Measurements from ENCODE around the gene MSGN1. TPM values are rescaled to one million over a fixed set of nuclear protein-coding genes. Genes with fewer than 3 reads are reported as not detected.

MSGN1 gene
- total RNA-seq, 2 experiments from 2014 or later, result not detected

GRCh38 chr2:17863539-17863938 lies 47.3 kb downstream of the MSGN1 start:
- Histone ChIP-seq H3K36me3 (ENCODE audit: insufficient read depth, low read length) (no peaks in the 10 kb centered on the region), H3K79me2 (ENCODE audit: insufficient read depth, low read depth, low read length) (no peaks in the 10 kb centered on the region), H2AFZ (ENCODE audit: low read length) (no peak overlapping the region), H3K9me3 (ENCODE audit: low read length) (no peaks in the 10 kb centered on the region), H3K9me2 (ENCODE audit: insufficient read depth, low read length) (no peaks in the 10 kb centered on the region), H3K4me2 (ENCODE audit: low read length) (no peak overlapping the region), H4K20me1 (ENCODE audit: insufficient read depth, low read length) (no peaks in the 10 kb centered on the region), H3K27ac (ENCODE audit: low read depth, low read length, poor library complexity, severe bottlenecking) (no peak overlapping the region), H3K4me3 (ENCODE audit: low read depth, low read length, poor library complexity, severe bottlenecking) (no peak overlapping the region), H3K4me1 (ENCODE audit: insufficient read depth, low read length, poor library complexity, severe bottlenecking) (no peaks in the 10 kb centered on the region)
- ChIA-PET CTCF (ENCODE audit: unreplicated experiment) (no interaction called here), POLR2A (interaction anchor here (0.9 kb wide), 1 partner anchor 34 kb away, joined by 6 read pairs; no protein-coding TSS in a partner anchor)
- no peak for TF ChIP-seq CTCF (conservative IDR thresholded peaks at IDR 0.05; ENCODE audit: low read length)
- TF ChIP-seq EZH2phosphoT487 (IDR thresholded peaks at IDR 0.05; ENCODE audit: borderline replicate concordance, low read depth, low read length), result no peak
- intact Hi-C loops (cut with micrococcal nuclease; ENCODE audit: unreplicated experiment), result no loop called here
- DNase-seq (ENCODE audit: low spot score), result no peak
- no TSS peak for BruUV-seq (replicated peaks)

DNA sequence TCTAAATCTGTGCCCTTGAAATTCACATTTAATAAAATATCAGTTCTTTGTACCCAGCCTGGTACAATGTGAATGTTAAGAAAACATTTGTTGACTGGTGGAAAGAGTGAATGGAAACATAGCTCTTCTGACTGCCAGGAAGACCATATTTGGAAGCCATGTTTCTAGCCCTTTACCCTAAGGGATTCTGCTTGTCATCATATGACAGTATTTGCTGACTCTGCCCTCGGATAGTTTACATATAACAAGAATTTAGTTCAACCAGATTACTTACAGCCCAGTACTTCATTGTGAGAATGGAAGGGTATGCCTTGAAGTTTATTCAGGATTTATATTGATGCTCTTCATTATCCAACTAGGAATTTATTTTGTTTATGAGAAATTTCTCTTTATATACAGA lies 48.4 kb downstream of the MSGN1 start:
- CTCF ChIA-PET (ENCODE audit: unreplicated experiment), result no interaction called here
- intact Hi-C loops (cut with micrococcal nuclease; ENCODE audit: unreplicated experiment), result no loop called here
- Histone ChIP-seq H3K4me3 (ENCODE audit: low read depth, low read length, poor library complexity, severe bottlenecking) (no peak overlapping the region), H3K27ac (ENCODE audit: low read depth, low read length, poor library complexity, severe bottlenecking) (no peak overlapping the region), H2AFZ (ENCODE audit: low read length) (no peak overlapping the region), H3K4me2 (ENCODE audit: low read length) (no peak overlapping the region), H4K20me1 (ENCODE audit: insufficient read depth, low read length) (no peaks in the 10 kb centered on the region), H3K4me1 (ENCODE audit: insufficient read depth, low read length, poor library complexity, severe bottlenecking) (no peaks in the 10 kb centered on the region), H3K79me2 (ENCODE audit: insufficient read depth, low read depth, low read length) (no peaks in the 10 kb centered on the region), H3K36me3 (ENCODE audit: insufficient read depth, low read length) (no peaks in the 10 kb centered on the region), H3K9me3 (ENCODE audit: low read length) (no peaks in the 10 kb centered on the region), H3K9me2 (ENCODE audit: insufficient read depth, low read length) (no peaks in the 10 kb centered on the region)
- BruUV-seq (replicated peaks), result no TSS peak
- POLR2A ChIA-PET, result no interaction called here
- no peak for TF ChIP-seq EZH2phosphoT487 (IDR thresholded peaks at IDR 0.05; ENCODE audit: borderline replicate concordance, low read depth, low read length)
- TF ChIP-seq CTCF (conservative IDR thresholded peaks at IDR 0.05; ENCODE audit: low read length), result no peak
- no peak for DNase-seq (ENCODE audit: low spot score)

- DNase-seq (ENCODE audit: low spot score), result no peak
- Histone ChIP-seq H3K9me3 (ENCODE audit: low read length) (no peaks in the 10 kb centered on the region), H3K9me2 (ENCODE audit: insufficient read depth, low read length) (no peaks in the 10 kb centered on the region), H3K4me2 (ENCODE audit: low read length) (no peak overlapping the region), H3K4me1 (ENCODE audit: insufficient read depth, low read length, poor library complexity, severe bottlenecking) (no peaks in the 10 kb centered on the region), H3K27ac (ENCODE audit: low read depth, low read length, poor library complexity, severe bottlenecking) (no peak overlapping the region), H2AFZ (ENCODE audit: low read length) (no peak overlapping the region), H3K79me2 (ENCODE audit: insufficient read depth, low read depth, low read length) (no peaks in the 10 kb centered on the region), H3K36me3 (ENCODE audit: insufficient read depth, low read length) (no peaks in the 10 kb centered on the region), H4K20me1 (ENCODE audit: insufficient read depth, low read length) (no peaks in the 10 kb centered on the region), H3K4me3 (ENCODE audit: low read depth, low read length, poor library complexity, severe bottlenecking) (no peak overlapping the region)
- CTCF ChIA-PET (ENCODE audit: unreplicated experiment), result no interaction called here
- POLR2A ChIA-PET, result no interaction called here
- intact Hi-C loops (cut with micrococcal nuclease; ENCODE audit: unreplicated experiment), result no loop called here
- no TSS peak for BruUV-seq (replicated peaks)
- no peak for TF ChIP-seq EZH2phosphoT487 (IDR thresholded peaks at IDR 0.05; ENCODE audit: borderline replicate concordance, low read depth, low read length)
- no peak for TF ChIP-seq CTCF (conservative IDR thresholded peaks at IDR 0.05; ENCODE audit: low read length)
These were observed 50.9 kb downstream of the MSGN1 start for GRCh38 chr2:17867133-17867532.

Other genes starting within 250 kb of the MSGN1 start
- gene SMC6, start 62.6 kb upstream of the MSGN1 start, total RNA-seq (2014; rRNA removed; shearing (Covaris generic)), result 37.0 and 48.9 TPM in 2 replicates
- 62.4 and 70.7 TPM in 2 replicates for gene SMC6, start 62.6 kb upstream of the MSGN1 start, total RNA-seq (2022)
- gene GEN1, start 62.3 kb upstream of the MSGN1 start, total RNA-seq (2014; rRNA removed; shearing (Covaris generic)), result 37.6 and 52.5 TPM in 2 replicates
- 101 and 112 TPM in 2 replicates for gene GEN1, start 62.3 kb upstream of the MSGN1 start, total RNA-seq (2022)
- not detected in 2 replicates for gene KCNS3, start 62.2 kb downstream of the MSGN1 start, total RNA-seq (2014; rRNA removed; shearing (Covaris generic))
- gene KCNS3, start 62.2 kb downstream of the MSGN1 start, total RNA-seq (2022), result not detected in 2 replicates

Data from OCI-LY7 (cell line).